Measurements from ENCODE around the gene PRRC2C.

- TF ChIP-seq POLR2A (IDR thresholded peaks at IDR 0.05): no peak
- TF ChIP-seq CTCF (IDR thresholded peaks at IDR 0.05): no peak
These were observed 3.0 kb downstream of the PRRC2C start for GRCh38 chr1:171488190-171488929.

Data from thyroid gland (tissue), 4 donors.